Activated CD4-positive, CD25-positive, alpha-beta regulatory T cell treated with anti-CD3 and anti-CD28 coated beads, Interleukin-2, amount 50 U/mL, for 16 hours (primary cell): Measurements from ENCODE around the gene TASP1.

Experiments used
- DNase-seq: peaks from one replicate; pipeline ENCODE4 v3.0.0-alpha.2; 2020; ENCODE audit warnings: low read depth, low spot score

Gene TASP1

GRCh38 chr20:13571662-13572061 lies 67.1 kb downstream of the TASP1 start:
- DNase-seq: no peak

- no peak for DNase-seq
These were observed 71.1 kb downstream of the TASP1 start for GRCh38 chr20:13567663-13568062.

- DNase-seq: no peak
These were observed 74.9 kb downstream of the TASP1 start for GRCh38 chr20:13563854-13564253.

GRCh38 chr20:13554706-13555105 lies 84.0 kb downstream of the TASP1 start:
- no peak for DNase-seq

- DNase-seq: no peak
These were observed 84.7 kb downstream of the TASP1 start for GRCh38 chr20:13554076-13554475.

- DNase-seq: no peak
These were observed 86.7 kb downstream of the TASP1 start for GRCh38 chr20:13552061-13552460.

GRCh38 chr20:13549451-13549850 lies 89.3 kb downstream of the TASP1 start:
- no peak for DNase-seq

- peak; percentile 49 for DNase-seq
These were observed 92.1 kb downstream of the TASP1 start for GRCh38 chr20:13546497-13547131.

- no peak for DNase-seq
These were observed 92.9 kb downstream of the TASP1 start for GRCh38 chr20:13545790-13546189.

- DNase-seq: no peak
These were observed 94.9 kb downstream of the TASP1 start for GRCh38 chr20:13543783-13544182.

GRCh38 chr20:13535627-13536026 lies 103.1 kb downstream of the TASP1 start:
- DNase-seq: no peak

GRCh38 chr20:13533946-13534345 lies 104.8 kb downstream of the TASP1 start:
- no peak for DNase-seq

- DNase-seq: no peak
These were observed 108.6 kb downstream of the TASP1 start for GRCh38 chr20:13530146-13530545.

GRCh38 chr20:13526551-13526950 lies 112.2 kb downstream of the TASP1 start:
- no peak for DNase-seq

- no peak for DNase-seq
These were observed 113.3 kb downstream of the TASP1 start for GRCh38 chr20:13525225-13525940.

- no peak for DNase-seq
These were observed 114.4 kb downstream of the TASP1 start for GRCh38 chr20:13524339-13524738.

- DNase-seq: no peak
These were observed 120.9 kb downstream of the TASP1 start for GRCh38 chr20:13517831-13518230.

- DNase-seq: no peak
These were observed 122.8 kb downstream of the TASP1 start for GRCh38 chr20:13515796-13516558.

GRCh38 chr20:13515291-13515690 lies 123.4 kb downstream of the TASP1 start:
- DNase-seq: no peak

- DNase-seq: no peak
These were observed 127.8 kb downstream of the TASP1 start for GRCh38 chr20:13510837-13511488.

GRCh38 chr20:13507646-13508045 lies 131.1 kb downstream of the TASP1 start:
- DNase-seq: no peak

- DNase-seq: no peak
These were observed 137.2 kb downstream of the TASP1 start for GRCh38 chr20:13501500-13501899.
